Measurements from ENCODE around the gene CMBL.

GRCh38 chr5:10297646-10298204 lies 10.0 kb downstream of the CMBL start:
- TF ChIP-seq CTCF (IDR thresholded peaks at IDR 0.05) (no peak), POLR2A (IDR thresholded peaks at IDR 0.05) (no peak)
